GM12878 (cell line): ENCODE measurements around the gene PEX5. TPM values are rescaled to one million over a fixed set of nuclear protein-coding genes. Genes with fewer than 3 reads are reported as not detected.

Experiments used
- ATAC-seq: fragments of 200-7000 bp; cut with Tn5 transposase; 3 replicates; pipeline ENCODE4 v1.9.1; 2020; ENCODE audit warnings: mild to moderate bottlenecking, moderate library complexity
- BruUV-seq: library from RNA; stranded (reverse); fragments of 400-500 nt; replicated peaks from 2 replicates; lab custom pipeline; 2021; lab: Mats Ljungman, UMichigan
- CTCF ChIA-PET: fragments of 300-600 bp; sonication (Branson Sonifier 250); formaldehyde crosslinking; extraction: SDS; loops from one replicate; lab custom pipeline; 2021; ENCODE audit warnings: inconsistent platforms; lab: Yijun Ruan, JAX
- POLR2A ChIA-PET: fragments of 350-600 bp; formaldehyde crosslinking; extraction: SDS; loops from one replicate; lab custom pipeline; 2021; ENCODE audit warnings: inconsistent platforms; lab: Charles Lee
- RAD21 ChIA-PET: fragments of 300-600 bp; sonication (Branson Sonifier 250); formaldehyde crosslinking; loops from one replicate; lab custom pipeline; 2023; ENCODE audit warnings: antibody characterized with exemption; ENCODE audit not compliant: unreplicated experiment; lab: Charles Lee
- SMC1A ChIA-PET: fragments of 300-600 bp; sonication (Branson Sonifier 250); formaldehyde crosslinking; loops from one replicate; lab custom pipeline; 2023; ENCODE audit not compliant: unreplicated experiment, uncharacterized antibody; lab: Charles Lee
- DNase-seq: peaks from one replicate; pipeline ENCODE4 v3.0.0-alpha.2; 2011; ENCODE audit warnings: low read depth, low spot score
- FAIRE-seq: peaks from 3 replicates; lab custom pipeline; 2011; peaks lifted over from hg19 to GRCh38; lab: Jason Lieb, UNC
- H2AFZ ChIP-seq: 2 replicates; pipeline ENCODE4 v1.6.0; 2011; ENCODE audit warnings: low read depth, low read length, control low read depth; ENCODE audit not compliant: control insufficient read depth
- H3K27ac ChIP-seq: 2 replicates; pipeline ENCODE4 v1.5.1; 2011; ENCODE audit warnings: control low read depth; ENCODE audit not compliant: control insufficient read depth, insufficient read depth
- H3K27me3 ChIP-seq, 2 experiments: replicated peaks in 1 of 2; 2 replicates each; pipeline versions ENCODE4 v1.6.0 to v1.6.1; 2011; ENCODE audit warnings: low read length in 1 of 2; ENCODE audit not compliant: control insufficient read depth in 2 of 2, insufficient read depth in 2 of 2
- H3K36me3 ChIP-seq, 2 experiments: 2 replicates each; pipeline ENCODE4 v1.5.1; 2011; ENCODE audit warnings: low read length in 1 of 2; ENCODE audit not compliant: control insufficient read depth in 2 of 2, insufficient read depth in 2 of 2
- H3K4me1 ChIP-seq: 2 replicates; pipeline ENCODE4 v1.6.1; 2011; ENCODE audit warnings: mild to moderate bottlenecking, low read length, moderate library complexity, mixed read lengths; ENCODE audit not compliant: control insufficient read depth, insufficient read depth
- H3K4me2 ChIP-seq: 2 replicates; pipeline ENCODE4 v1.6.0; 2011; ENCODE audit warnings: control low read depth; ENCODE audit not compliant: control insufficient read depth, insufficient read depth
- H3K4me3 ChIP-seq: fragments of 200-600 bp; sonication (generic); 2 replicates; pipeline ENCODE4 v1.5.1; 2016
- H3K79me2 ChIP-seq: 2 replicates; pipeline ENCODE4 v1.6.0; 2011; ENCODE audit warnings: low read length; ENCODE audit not compliant: control insufficient read depth, insufficient read depth
- H3K9ac ChIP-seq: 2 replicates; pipeline ENCODE4 v1.8.0; 2011; ENCODE audit warnings: low read length, control low read depth, mixed read lengths; ENCODE audit not compliant: control insufficient read depth, insufficient read depth
- H3K9me3 ChIP-seq: replicated peaks from 3 replicates; pipeline ENCODE4 v1.5.1; 2011; ENCODE audit warnings: mild to moderate bottlenecking, low read length; ENCODE audit not compliant: control insufficient read depth, insufficient read depth
- H4K20me1 ChIP-seq: 2 replicates; pipeline ENCODE4 v1.6.0; 2011; ENCODE audit not compliant: control insufficient read depth, insufficient read depth
- ATF7 ChIP-seq: fragments of 450-650 bp; IDR thresholded peaks from 2 replicates; pipeline ENCODE4 v1.6.1; 2016; ENCODE audit warnings: low read depth, mild to moderate bottlenecking
- BCL11A ChIP-seq: IDR thresholded peaks from 2 replicates; pipeline ENCODE4 v1.6.1; 2011; ENCODE audit warnings: low read depth, low read length
- BMI1 ChIP-seq: fragments of 450-650 bp; IDR thresholded peaks from 2 replicates; pipeline ENCODE4 v1.6.1; 2016; ENCODE audit warnings: mild to moderate bottlenecking, moderate library complexity, borderline replicate concordance
- CBX5 ChIP-seq: sonication (generic); IDR thresholded peaks from 2 replicates; pipeline ENCODE4 v1.6.1; 2016; ENCODE audit warnings: low read depth, moderate library complexity, mild to moderate bottlenecking, inconsistent platforms
- FOXK2 ChIP-seq: fragments of 450-650 bp; IDR thresholded peaks from 2 replicates; pipeline ENCODE4 v1.6.1; 2017; ENCODE audit warnings: mild to moderate bottlenecking, moderate library complexity
- LARP7 ChIP-seq: fragments of 450-650 bp; IDR thresholded peaks from 2 replicates; pipeline ENCODE4 v1.6.1; 2017; ENCODE audit warnings: mild to moderate bottlenecking
- MEF2B ChIP-seq: fragments of 450-650 bp; IDR thresholded peaks from 2 replicates; pipeline ENCODE4 v1.6.1; 2018; ENCODE audit warnings: mild to moderate bottlenecking, moderate library complexity; ENCODE audit not compliant: partially characterized antibody, poor library complexity, severe bottlenecking
- NFIC ChIP-seq: IDR thresholded peaks from 2 replicates; pipeline ENCODE4 v1.6.1; 2012; ENCODE audit warnings: low read depth, mild to moderate bottlenecking, inconsistent platforms, low read length, moderate library complexity
- NFYA ChIP-seq: IDR thresholded peaks from 2 replicates; pipeline ENCODE4 v1.6.1; 2011; ENCODE audit warnings: low read depth, mild to moderate bottlenecking, low read length, improper control_type of control experiment, borderline replicate concordance
- NR2C2 ChIP-seq: IDR thresholded peaks from 2 replicates; pipeline ENCODE4 v1.6.1; 2011; ENCODE audit warnings: borderline replicate concordance, low read depth; ENCODE audit not compliant: control insufficient read depth, insufficient read length
- NRF1 ChIP-seq: conservative IDR thresholded peaks from 2 replicates; pipeline ENCODE4 v1.6.1; 2011; ENCODE audit warnings: mild to moderate bottlenecking, low read depth, low read length, improper control_type of control experiment
- RCOR1 ChIP-seq: conservative IDR thresholded peaks from 2 replicates; pipeline ENCODE4 v1.6.1; 2012; ENCODE audit warnings: low read depth, low read length, improper control_type of control experiment
- RUNX3 ChIP-seq: IDR thresholded peaks from 2 replicates; pipeline ENCODE4 v1.6.1; 2012; ENCODE audit warnings: low read length, inconsistent platforms
- SIX5 ChIP-seq: IDR thresholded peaks from 2 replicates; pipeline ENCODE4 v1.6.1; 2011; ENCODE audit warnings: mild to moderate bottlenecking, low read depth, low read length, moderate library complexity; ENCODE audit not compliant: severe bottlenecking
- TARDBP ChIP-seq: IDR thresholded peaks from 2 replicates; pipeline ENCODE4 v1.6.1; 2016; ENCODE audit warnings: borderline replicate concordance
- ZZZ3 ChIP-seq: IDR thresholded peaks from 2 replicates; pipeline ENCODE4 v1.6.1; 2011; ENCODE audit warnings: low read depth; ENCODE audit not compliant: control insufficient read depth, insufficient read length
- WGBS: methylation state at CpG from one replicate; pipeline ENCODE4 v1.1.6; 2016; ENCODE audit warnings: low lambda C conversion rate; ENCODE audit not compliant: insufficient replicate concordance, insufficient coverage; ENCODE audit errors: missing lambda C conversion rate; 5-methylcytosine and 5-hydroxymethylcytosine counted together
- in situ Hi-C: fragments of 300-500 bp; cut with MboI; formaldehyde crosslinking; loops from 9 replicates; pipeline ENCODE4 v1.14.3; 2018; ENCODE audit warnings: mixed read lengths
- intact Hi-C: fragments of 100-400 bp; cut with micrococcal nuclease; formaldehyde crosslinking; loops from one replicate; pipeline ENCODE4 v1.14.2; 2022; ENCODE audit not compliant: unreplicated experiment
- polyA plus RNA-seq, 11 experiments: library from polyadenylated mRNA; depleted of rRNA in 4 of 11; unstranded in 6 of 11; stranded (reverse) in 5 of 11; fragments of >200 nt; fragmentation: Nextera tagmentation in 4 of 11; fragmentation: Illumina TruSeq in 1 of 11; extraction: Ambion mirVana in 4 of 11; extraction: Trizol in 1 of 11; gene quantifications; 1 replicate in 1 of 11; 2 replicates in 10 of 11; pipeline versions ENCODE4 v1.2.1 to v1.2.3, GENCODE V29; 2011 to 2016; ENCODE audit warnings: inconsistent platforms in 2 of 11, missing spikeins in 2 of 11, low read depth in 1 of 11
- total RNA-seq, 4 experiments: library from RNA; depleted of rRNA in 3 of 4; stranded (reverse); fragments of >200 nt in 3 of 4; fragmentation: Illumina TruSeq in 1 of 4; extraction: Trizol in 1 of 4; gene quantifications; 2 replicates each; pipeline versions ENCODE4 v1.2.1 to v1.2.3, GENCODE V29; 2013 to 2021
- TF ChIP-seq, protein P1 (sequence below): fragments of 450-650 bp; IDR thresholded peaks from 2 replicates; pipeline ENCODE4 v1.6.1; 2018; ENCODE audit warnings: mild to moderate bottlenecking, low read depth, moderate library complexity; ENCODE audit not compliant: partially characterized antibody
- TF ChIP-seq, protein P2 (sequence below): fragments of 450-650 bp; conservative IDR thresholded peaks from 2 replicates; pipeline ENCODE4 v1.6.1; 2017; ENCODE audit warnings: mild to moderate bottlenecking, moderate library complexity

Gene PEX5
- total and polyA plus RNA-seq, 10 of the 15 experiments (the other 5 are each of a cell fraction or from before 2014, with no cell fraction given), result 1.3 to 31.9 (median 13.1) TPM

DNA sequence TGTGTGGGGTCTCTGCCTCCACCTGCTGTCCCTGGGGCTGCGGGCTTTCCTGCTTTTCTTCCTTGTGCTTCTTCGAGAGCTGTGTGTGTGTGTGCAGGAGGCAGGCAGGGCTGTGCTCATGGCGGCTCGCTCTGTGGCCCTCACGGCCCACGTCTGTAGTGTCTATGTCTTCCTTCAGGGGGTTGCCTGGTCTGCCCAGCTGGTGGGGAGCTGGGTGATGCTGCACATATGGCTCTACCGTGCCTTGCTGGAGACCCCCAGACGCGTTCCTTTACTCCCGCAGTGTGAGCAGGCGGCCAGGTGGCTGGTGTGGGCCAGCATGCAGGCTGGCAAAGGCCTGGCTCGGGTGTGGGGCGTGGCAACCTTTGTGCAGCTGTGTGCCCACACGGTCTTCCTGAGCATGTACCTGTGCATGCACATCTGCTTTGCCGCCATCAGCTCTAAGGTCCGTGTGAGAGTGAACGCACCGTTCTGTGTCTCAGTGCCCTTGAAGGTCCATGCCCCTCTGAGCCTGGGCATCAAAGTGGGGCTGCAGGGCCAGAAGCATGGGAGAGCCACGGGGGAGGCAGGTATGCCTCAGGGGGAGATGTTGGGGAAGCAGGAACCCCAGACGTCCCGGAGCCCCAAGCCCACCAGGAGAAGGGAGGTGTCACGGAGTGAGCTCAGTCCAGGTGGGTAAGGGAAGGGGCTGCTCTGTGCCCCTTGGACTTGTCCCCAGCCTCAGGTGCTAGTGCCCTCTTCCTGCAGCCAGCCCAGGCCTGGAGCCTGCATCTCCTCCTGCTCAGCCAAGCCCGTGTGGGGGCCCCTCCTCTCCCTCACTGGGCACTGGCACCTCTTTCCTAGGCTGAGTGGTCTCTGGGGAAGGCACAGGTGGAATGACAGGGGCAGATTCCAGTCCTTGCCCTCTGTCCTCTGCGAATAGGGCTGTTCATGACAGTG is 33.0 kb upstream of the PEX5 start (continued):
- TF ChIP-seq MEF2B, result no peak

DNA sequence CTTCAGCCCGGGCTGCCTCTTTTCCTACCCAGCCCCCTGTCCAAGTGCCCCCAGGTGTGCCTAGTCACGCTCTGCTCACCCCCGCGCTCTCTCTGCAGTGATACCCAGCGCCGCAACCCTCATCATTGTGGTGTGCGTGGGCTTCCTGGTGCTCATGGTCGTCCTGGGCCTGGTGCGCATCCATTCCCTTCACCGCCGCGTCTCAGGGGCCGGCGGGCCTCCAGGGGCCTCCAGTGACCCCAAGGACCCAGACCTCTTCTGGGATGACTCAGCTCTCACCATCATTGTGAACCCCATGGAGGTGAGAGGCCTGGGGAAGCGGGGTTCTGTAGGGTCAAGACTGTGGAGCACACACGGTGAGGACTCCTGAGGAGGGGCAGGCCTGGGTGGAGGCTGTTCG is 32.1 kb upstream of the PEX5 start:
- no TSS peak for BruUV-seq
- CTCF ChIA-PET, result no interaction called here
- POLR2A ChIA-PET, result no interaction called here

More for the DNA sequence above, 32.1 kb upstream of the PEX5 start:
- H3K4me3 ChIP-seq, result no peak overlapping the region
- no peak overlapping the region for H3K9ac ChIP-seq
- H3K9me3 ChIP-seq, result no peaks in the 10 kb centered on the region
- no peak overlapping the region for H3K4me2 ChIP-seq
- TF ChIP-seq RUNX3 (no peak), RCOR1 (no peak), NRF1 (no peak), ZZZ3 (no peak), TARDBP (no peak), BCL11A (no peak), ATF7 (no peak), NFIC (no peak), SIX5 (no peak), LARP7 (no peak), BMI1 (no peak), NR2C2 (no peak), NFYA (no peak), CBX5 (no peak), FOXK2 (no peak)
- TF ChIP-seq, protein P1, sequence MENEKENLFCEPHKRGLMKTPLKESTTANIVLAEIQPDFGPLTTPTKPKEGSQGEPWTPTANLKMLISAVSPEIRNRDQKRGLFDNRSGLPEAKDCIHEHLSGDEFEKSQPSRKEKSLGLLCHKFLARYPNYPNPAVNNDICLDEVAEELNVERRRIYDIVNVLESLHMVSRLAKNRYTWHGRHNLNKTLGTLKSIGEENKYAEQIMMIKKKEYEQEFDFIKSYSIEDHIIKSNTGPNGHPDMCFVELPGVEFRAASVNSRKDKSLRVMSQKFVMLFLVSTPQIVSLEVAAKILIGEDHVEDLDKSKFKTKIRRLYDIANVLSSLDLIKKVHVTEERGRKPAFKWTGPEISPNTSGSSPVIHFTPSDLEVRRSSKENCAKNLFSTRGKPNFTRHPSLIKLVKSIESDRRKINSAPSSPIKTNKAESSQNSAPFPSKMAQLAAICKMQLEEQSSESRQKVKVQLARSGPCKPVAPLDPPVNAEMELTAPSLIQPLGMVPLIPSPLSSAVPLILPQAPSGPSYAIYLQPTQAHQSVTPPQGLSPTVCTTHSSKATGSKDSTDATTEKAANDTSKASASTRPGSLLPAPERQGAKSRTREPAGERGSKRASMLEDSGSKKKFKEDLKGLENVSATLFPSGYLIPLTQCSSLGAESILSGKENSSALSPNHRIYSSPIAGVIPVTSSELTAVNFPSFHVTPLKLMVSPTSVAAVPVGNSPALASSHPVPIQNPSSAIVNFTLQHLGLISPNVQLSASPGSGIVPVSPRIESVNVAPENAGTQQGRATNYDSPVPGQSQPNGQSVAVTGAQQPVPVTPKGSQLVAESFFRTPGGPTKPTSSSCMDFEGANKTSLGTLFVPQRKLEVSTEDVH, result no peak
- TF ChIP-seq, protein P2, sequence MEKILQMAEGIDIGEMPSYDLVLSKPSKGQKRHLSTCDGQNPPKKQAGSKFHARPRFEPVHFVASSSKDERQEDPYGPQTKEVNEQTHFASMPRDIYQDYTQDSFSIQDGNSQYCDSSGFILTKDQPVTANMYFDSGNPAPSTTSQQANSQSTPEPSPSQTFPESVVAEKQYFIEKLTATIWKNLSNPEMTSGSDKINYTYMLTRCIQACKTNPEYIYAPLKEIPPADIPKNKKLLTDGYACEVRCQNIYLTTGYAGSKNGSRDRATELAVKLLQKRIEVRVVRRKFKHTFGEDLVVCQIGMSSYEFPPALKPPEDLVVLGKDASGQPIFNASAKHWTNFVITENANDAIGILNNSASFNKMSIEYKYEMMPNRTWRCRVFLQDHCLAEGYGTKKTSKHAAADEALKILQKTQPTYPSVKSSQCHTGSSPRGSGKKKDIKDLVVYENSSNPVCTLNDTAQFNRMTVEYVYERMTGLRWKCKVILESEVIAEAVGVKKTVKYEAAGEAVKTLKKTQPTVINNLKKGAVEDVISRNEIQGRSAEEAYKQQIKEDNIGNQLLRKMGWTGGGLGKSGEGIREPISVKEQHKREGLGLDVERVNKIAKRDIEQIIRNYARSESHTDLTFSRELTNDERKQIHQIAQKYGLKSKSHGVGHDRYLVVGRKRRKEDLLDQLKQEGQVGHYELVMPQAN, result no peak
- TF ChIP-seq, all 136 proteins: peak for 0
- Histone ChIP-seq H3K27me3 (no peaks in the 10 kb centered on the region), H2AFZ (no peak overlapping the region), H4K20me1 (no peaks in the 10 kb centered on the region), H3K27ac (no peak overlapping the region), H3K79me2 (no peaks in the 10 kb centered on the region), H3K36me3 (no peaks in the 10 kb centered on the region; a peak in 3 of 4 replicates), H3K4me1 (no peaks in the 10 kb centered on the region)
- ATAC-seq (no peak), DNase-seq (no peak), FAIRE-seq (no peak)
- ChIA-PET RAD21 (no interaction called here), SMC1A (no interaction called here)
- in situ Hi-C loops, result no loop called here
- intact Hi-C loops, result no loop called here
- WGBS, result 84% methylated on average over 11 of the region's 17 CpGs
